ENCODE results near the gene EPRS1. TPM values are rescaled to one million over a fixed set of nuclear protein-coding genes. Genes with fewer than 3 reads are reported as not detected.
A peak's percentile ranks its signal among the peaks of the same experiment; 100 is the strongest.

Gene EPRS1
- total and polyA plus RNA-seq, 2 of the 13 experiments (the other 11 are each of a cell fraction or from before 2014, with no cell fraction given): 86.1 to 124 TPM

GRCh38 chr1:220093361-220094015 is 47.2 kb upstream of the EPRS1 start (continued):
- TF ChIP-seq, protein P1, sequence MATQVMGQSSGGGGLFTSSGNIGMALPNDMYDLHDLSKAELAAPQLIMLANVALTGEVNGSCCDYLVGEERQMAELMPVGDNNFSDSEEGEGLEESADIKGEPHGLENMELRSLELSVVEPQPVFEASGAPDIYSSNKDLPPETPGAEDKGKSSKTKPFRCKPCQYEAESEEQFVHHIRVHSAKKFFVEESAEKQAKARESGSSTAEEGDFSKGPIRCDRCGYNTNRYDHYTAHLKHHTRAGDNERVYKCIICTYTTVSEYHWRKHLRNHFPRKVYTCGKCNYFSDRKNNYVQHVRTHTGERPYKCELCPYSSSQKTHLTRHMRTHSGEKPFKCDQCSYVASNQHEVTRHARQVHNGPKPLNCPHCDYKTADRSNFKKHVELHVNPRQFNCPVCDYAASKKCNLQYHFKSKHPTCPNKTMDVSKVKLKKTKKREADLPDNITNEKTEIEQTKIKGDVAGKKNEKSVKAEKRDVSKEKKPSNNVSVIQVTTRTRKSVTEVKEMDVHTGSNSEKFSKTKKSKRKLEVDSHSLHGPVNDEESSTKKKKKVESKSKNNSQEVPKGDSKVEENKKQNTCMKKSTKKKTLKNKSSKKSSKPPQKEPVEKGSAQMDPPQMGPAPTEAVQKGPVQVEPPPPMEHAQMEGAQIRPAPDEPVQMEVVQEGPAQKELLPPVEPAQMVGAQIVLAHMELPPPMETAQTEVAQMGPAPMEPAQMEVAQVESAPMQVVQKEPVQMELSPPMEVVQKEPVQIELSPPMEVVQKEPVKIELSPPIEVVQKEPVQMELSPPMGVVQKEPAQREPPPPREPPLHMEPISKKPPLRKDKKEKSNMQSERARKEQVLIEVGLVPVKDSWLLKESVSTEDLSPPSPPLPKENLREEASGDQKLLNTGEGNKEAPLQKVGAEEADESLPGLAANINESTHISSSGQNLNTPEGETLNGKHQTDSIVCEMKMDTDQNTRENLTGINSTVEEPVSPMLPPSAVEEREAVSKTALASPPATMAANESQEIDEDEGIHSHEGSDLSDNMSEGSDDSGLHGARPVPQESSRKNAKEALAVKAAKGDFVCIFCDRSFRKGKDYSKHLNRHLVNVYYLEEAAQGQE (IDR thresholded peaks at IDR 0.05; ENCODE audit: borderline replicate concordance in 1 of 2, low read depth in 1 of 2, low read length in 2 of 2): peak in 1 of 2 experiments; percentile 13; a peak in 1 of 4 replicates
- TF ChIP-seq YY1 (IDR thresholded peaks at IDR 0.05; ENCODE audit: insufficient read depth, insufficient replicate concordance, low read depth, low read length) (peak; percentile 46), FOXA3 (CRISPR knock-in tag; IDR thresholded peaks at IDR 0.05) (peak; percentile 23; the same call in 1 of the 2 replicates), SAP130 (CRISPR knock-in tag; IDR thresholded peaks at IDR 0.05; ENCODE audit: low read depth) (0 out of 2 replicates have a peak, but pooled peaks have one; percentile 13), ZNF335 (CRISPR knock-in tag; IDR thresholded peaks at IDR 0.05) (no peak), CREB1 (IDR thresholded peaks at IDR 0.05) (no peak), CREB1 (CRISPR knock-in tag; IDR thresholded peaks at IDR 0.05) (peak; percentile 54; the same call in 1 of the 2 replicates), ZNF773 (CRISPR knock-in tag; IDR thresholded peaks at IDR 0.05; ENCODE audit: borderline replicate concordance) (0 out of 2 replicates have a peak, but pooled peaks have one; percentile 14), GPN1 (CRISPR knock-in tag; IDR thresholded peaks at IDR 0.05; ENCODE audit: borderline replicate concordance) (no peak), ZNF12 (CRISPR knock-in tag; IDR thresholded peaks at IDR 0.05) (0 out of 2 replicates have a peak, but pooled peaks have one; percentile 9)
- TF ChIP-seq, protein P2, sequence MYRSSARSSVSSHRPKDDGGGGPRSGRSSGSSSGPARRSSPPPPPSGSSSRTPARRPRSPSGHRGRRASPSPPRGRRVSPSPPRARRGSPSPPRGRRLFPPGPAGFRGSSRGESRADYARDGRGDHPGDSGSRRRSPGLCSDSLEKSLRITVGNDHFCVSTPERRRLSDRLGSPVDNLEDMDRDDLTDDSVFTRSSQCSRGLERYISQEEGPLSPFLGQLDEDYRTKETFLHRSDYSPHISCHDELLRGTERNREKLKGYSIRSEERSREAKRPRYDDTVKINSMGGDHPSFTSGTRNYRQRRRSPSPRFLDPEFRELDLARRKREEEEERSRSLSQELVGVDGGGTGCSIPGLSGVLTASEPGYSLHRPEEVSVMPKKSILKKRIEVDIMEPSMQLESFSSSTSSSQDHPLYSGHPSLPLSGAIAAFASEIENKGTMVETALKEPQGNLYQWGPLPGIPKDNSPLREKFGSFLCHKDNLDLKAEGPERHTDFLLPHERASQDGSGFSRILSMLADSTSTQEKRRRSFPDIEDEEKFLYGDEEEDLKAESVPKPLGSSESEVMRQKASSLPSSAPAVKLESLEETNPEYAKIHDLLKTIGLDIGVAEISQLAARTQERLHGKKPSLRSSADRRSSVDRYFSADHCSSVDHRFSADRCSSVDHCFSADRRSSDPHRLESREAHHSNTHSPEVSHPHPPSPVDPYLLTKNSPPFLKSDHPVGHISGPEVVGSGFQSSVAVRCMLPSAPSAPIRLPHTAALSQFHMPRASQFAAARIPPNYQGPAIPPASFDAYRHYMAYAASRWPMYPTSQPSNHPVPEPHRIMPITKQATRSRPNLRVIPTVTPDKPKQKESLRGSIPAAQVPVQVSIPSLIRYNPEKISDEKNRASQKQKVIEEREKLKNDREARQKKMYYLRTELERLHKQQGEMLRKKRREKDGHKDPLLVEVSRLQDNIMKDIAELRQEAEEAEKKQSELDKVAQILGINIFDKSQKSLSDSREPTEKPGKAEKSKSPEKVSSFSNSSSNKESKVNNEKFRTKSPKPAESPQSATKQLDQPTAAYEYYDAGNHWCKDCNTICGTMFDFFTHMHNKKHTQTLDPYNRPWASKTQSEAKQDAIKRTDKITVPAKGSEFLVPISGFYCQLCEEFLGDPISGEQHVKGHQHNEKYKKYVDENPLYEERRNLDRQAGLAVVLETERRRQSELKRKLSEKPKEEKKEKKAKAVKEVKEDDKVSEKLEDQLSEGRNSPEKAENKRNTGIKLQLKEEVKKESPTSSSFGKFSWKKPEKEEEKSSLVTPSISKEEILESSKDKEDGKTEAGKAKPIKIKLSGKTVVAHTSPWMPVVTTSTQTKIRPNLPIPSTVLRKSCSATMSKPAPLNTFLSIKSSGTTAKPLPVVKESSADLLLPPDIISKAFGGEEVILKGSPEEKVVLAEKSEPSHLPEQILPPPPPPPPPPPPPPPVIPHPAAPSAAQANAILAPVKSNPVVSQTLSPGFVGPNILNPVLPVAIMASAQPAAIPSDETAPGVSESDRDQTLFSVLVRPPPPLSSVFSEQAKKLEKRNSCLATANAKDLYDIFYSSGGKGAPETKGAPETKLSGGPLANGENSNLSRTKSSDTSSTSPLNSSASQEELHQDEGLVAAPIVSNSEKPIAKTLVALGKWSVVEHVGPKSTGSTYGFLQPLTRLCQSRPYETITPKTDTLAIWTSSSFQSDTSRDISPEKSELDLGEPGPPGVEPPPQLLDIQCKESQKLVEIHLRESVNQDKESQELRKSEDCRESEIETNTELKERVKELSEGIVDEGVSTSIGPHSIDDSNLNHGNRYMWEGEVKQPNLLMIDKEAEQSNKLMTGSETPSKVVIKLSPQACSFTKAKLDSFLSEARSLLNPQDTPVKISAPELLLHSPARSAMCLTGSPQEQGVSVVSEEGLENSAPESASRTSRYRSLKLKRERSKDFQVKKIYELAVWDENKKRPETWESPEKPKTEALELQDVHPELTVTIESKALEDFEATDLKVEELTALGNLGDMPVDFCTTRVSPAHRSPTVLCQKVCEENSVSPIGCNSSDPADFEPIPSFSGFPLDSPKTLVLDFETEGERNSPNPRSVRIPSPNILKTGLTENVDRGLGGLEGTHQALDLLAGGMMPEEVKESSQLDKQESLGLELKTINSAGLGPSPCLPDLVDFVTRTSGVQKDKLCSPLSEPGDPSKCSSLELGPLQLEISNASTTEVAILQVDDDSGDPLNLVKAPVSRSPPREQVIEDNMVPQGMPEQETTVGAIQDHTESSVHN (CRISPR knock-in tag; IDR thresholded peaks at IDR 0.05): no peak
- TF ChIP-seq, protein P3, sequence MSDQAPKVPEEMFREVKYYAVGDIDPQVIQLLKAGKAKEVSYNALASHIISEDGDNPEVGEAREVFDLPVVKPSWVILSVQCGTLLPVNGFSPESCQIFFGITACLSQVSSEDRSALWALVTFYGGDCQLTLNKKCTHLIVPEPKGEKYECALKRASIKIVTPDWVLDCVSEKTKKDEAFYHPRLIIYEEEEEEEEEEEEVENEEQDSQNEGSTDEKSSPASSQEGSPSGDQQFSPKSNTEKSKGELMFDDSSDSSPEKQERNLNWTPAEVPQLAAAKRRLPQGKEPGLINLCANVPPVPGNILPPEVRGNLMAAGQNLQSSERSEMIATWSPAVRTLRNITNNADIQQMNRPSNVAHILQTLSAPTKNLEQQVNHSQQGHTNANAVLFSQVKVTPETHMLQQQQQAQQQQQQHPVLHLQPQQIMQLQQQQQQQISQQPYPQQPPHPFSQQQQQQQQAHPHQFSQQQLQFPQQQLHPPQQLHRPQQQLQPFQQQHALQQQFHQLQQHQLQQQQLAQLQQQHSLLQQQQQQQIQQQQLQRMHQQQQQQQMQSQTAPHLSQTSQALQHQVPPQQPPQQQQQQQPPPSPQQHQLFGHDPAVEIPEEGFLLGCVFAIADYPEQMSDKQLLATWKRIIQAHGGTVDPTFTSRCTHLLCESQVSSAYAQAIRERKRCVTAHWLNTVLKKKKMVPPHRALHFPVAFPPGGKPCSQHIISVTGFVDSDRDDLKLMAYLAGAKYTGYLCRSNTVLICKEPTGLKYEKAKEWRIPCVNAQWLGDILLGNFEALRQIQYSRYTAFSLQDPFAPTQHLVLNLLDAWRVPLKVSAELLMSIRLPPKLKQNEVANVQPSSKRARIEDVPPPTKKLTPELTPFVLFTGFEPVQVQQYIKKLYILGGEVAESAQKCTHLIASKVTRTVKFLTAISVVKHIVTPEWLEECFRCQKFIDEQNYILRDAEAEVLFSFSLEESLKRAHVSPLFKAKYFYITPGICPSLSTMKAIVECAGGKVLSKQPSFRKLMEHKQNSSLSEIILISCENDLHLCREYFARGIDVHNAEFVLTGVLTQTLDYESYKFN (CRISPR knock-in tag; conservative IDR thresholded peaks at IDR 0.05): 0 out of 2 replicates have a peak, but pooled peaks have one; percentile 2
